Activated naive CD4-positive, alpha-beta T cell treated with anti-CD3 and anti-CD28 coated beads, Interleukin-2, amount 50 U/mL, for 72 hours (primary cell): ENCODE measurements around the gene TMEM201. TPM values are rescaled to one million over a fixed set of nuclear protein-coding genes. Genes with fewer than 3 reads are reported as not detected.
A peak's percentile ranks its signal among the peaks of the same experiment; 100 is the strongest.
"Not testable (repeated sequence)": the region's sequence is repeated elsewhere in the genome, so short reads cannot be mapped to it uniquely, and the experiment has no call there.

ENCODE experiments used
- ATAC-seq, 2 donors: fragments of 150-1000 bp; cut with Tn5 transposase; 2 replicates each; pipeline ENCODE4 v1.10.0; 2021; ENCODE audit warnings: mild to moderate bottlenecking in 2 of 2, moderate library complexity in 2 of 2
- DNase-seq, 2 donors: peaks; one replicate each; pipeline ENCODE4 v3.0.0; 2021 to 2022; ENCODE audit warnings: low spot score in 2 of 2
- H3K27ac Mint-ChIP-seq, 2 donors: one replicate each; pipeline ENCODE4 v1.8.0; 2022; ENCODE audit warnings: mild to moderate bottlenecking in 2 of 2, mixed read lengths in 2 of 2
- H3K36me3 Mint-ChIP-seq, 2 donors: one replicate each; pipeline ENCODE4 v1.8.0; 2022; ENCODE audit warnings: mixed read lengths in 2 of 2
- H3K9me3 Mint-ChIP-seq, 2 donors: one replicate each; pipeline ENCODE4 v1.8.0; 2022; ENCODE audit warnings: mixed read lengths in 2 of 2
- total RNA-seq, 2 donors: library from RNA; stranded (reverse); gene quantifications; one replicate each; pipeline ENCODE4 v1.2.3, GENCODE V29; 2022

Gene TMEM201, protein sequence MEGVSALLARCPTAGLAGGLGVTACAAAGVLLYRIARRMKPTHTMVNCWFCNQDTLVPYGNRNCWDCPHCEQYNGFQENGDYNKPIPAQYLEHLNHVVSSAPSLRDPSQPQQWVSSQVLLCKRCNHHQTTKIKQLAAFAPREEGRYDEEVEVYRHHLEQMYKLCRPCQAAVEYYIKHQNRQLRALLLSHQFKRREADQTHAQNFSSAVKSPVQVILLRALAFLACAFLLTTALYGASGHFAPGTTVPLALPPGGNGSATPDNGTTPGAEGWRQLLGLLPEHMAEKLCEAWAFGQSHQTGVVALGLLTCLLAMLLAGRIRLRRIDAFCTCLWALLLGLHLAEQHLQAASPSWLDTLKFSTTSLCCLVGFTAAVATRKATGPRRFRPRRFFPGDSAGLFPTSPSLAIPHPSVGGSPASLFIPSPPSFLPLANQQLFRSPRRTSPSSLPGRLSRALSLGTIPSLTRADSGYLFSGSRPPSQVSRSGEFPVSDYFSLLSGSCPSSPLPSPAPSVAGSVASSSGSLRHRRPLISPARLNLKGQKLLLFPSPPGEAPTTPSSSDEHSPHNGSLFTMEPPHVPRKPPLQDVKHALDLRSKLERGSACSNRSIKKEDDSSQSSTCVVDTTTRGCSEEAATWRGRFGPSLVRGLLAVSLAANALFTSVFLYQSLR
- total RNA-seq = 10 to 100 TPM; 14.8 to 16.5 TPM

DNA sequence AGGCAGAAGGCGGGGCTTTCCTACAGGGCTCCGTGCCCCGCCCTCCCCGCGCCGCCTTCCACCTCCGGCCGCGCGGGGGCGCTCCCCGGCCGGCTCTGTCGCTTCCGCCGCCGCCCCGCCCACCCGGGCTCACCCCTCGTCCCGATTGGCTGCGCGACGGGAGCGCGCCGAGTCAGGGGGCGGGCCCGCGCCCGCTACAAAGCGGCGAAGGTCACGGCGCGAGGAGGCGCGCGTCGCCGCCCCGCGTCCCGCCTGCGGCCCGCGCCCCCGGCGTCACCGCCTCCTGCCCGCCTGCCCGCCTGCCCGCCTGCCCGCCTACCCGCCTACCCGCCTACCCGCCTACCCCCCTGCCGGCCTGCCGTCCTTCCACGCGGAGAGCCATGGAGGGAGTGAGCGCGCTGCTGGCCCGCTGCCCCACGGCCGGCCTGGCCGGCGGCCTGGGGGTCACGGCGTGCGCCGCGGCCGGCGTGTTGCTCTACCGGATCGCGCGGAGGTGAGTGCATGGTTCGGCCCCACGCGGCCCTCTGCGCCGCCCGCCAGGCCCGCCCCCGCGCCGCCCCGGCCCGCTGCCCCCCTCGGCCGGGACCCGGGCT is at the start of gene TMEM201:
Gene TMEM201, plus strand, starts transcription at position 361 of the 593 bp plus-strand sequence. Its CDS starts 20 bp downstream, at position 381.
- H3K27ac Mint-ChIP-seq = peak within 1 kb of the TSS; percentile 82 to 93

DNA sequence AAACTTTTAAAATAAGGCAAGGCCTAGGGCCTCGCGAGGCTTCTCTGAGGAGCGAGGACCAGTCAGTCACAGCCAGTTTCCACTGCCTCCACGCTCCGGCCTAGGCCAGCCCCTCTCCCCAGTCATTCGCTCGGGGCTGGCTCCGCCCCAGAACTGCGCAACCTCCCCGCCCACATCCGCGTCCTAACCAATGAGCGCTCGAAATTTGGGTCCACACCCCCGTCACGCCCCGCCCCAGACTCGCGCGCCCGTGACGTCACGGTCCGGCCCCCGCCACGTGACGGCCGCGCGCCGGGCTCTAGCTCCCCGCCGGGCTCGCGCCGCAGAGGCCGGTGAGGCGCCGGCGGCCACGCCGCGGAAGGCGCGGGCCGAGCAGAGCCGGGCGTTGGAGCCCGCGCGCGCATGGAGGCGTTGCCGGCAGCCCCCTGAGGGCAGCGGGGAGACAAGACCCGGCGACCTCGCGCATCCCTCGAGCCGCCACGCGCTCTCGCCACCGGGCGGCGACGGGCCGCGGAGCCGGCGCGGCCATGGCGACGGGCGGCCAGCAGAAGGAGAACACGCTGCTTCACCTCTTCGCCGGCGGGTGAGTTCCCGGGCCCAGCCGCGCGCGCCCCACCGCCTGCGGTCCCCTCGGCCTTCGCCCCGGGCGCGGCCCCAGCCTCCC is 49.4 kb upstream of the TMEM201 start, which contains the start of gene SLC25A33:
Gene SLC25A33, plus strand, starts transcription at position 301 of the 664 bp plus-strand sequence. Its CDS starts 227 bp downstream, at position 528.
- DNase-seq (peak; percentile 99), ATAC-seq (peak; percentile 98)
- peaks cover 0 to 6% of the 10 kb centered on the region in 2 donors for H3K36me3 Mint-ChIP-seq
- no peaks in the 10 kb centered on the region for H3K9me3 Mint-ChIP-seq
- H3K27ac Mint-ChIP-seq = peak within 1 kb of the TSS; percentile 71 to 90

More for the DNA sequence above, at the start of gene TMEM201:
- no peaks in the 10 kb centered on the region for H3K9me3 Mint-ChIP-seq
- ATAC-seq (peak; percentile 91 to 92), DNase-seq (peak; percentile 96 to 97)
- peaks cover 0 to 5% of the 10 kb centered on the region in 2 donors for H3K36me3 Mint-ChIP-seq

DNA sequence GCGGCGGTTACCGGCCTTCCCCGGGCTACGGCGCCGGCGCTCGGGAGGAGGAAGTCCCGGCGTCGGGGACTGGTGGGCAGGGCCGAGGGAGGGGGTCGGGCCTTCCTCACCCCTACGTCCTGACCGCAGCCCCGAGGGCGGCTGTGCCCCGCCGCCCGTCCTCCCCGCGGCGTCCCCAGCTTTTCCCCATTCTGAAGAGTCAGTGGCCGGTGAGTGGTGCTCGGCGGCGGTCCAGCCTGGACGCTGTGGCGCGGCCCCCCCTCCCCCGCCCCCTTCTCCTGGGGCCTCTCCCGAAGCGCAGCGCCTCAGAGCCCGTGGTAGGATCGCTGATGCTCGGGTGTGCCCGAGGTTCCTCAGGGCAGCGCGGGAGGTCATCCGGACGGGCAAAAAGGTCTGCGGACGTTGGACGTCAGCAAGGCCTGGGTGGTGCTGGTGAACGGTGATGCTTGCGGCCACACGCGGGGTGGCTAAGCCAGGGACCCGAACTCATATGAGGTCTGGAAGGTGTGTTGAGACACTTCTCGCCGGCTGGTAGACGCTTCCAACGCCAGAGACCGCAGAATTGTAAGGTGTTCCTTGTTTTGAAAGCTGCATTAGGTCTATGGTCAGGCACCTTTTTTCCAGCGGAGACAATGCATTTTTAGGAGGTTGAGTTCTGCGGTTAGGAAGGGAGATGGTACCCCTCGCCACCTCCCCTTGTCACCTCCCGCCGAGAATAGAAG is 48.7 kb upstream of the TMEM201 start:
- peak; percentile 44 to 48 for ATAC-seq
- peak; percentile 51 to 69 for DNase-seq
- H3K9me3 Mint-ChIP-seq = no peaks in the 10 kb centered on the region
- peak overlapping the region; percentile 38 to 90 for H3K27ac Mint-ChIP-seq
- peaks cover 0 to 6% of the 10 kb centered on the region in 2 donors for H3K36me3 Mint-ChIP-seq

DNA sequence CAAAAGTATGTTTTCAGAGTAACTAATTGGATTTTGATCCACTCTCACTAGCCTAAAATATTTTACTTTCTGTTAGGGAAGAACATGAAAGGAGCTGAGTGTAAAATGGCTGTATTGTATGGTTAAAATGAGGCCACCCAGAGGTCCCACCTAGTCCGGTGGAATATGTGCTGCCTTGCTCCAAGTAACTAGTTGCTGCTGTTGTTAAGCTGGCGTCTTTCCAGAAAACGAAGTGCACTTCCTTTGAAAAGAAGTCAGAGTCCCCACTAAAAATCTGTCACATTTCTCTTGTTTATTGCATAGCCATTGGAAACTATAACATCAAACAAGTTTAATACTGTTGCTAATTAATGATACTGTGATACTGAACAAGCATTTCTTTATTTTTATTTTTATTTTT is 46.3 kb upstream of the TMEM201 start:
- Mint-ChIP-seq H3K36me3 (peaks cover 0 to 6% of the 10 kb centered on the region in 2 donors), H3K9me3 (no peaks in the 10 kb centered on the region), H3K27ac (peak overlapping the region in 1 of 2 donors; percentile 44)
- ATAC-seq (no peak), DNase-seq (no peak)

DNA sequence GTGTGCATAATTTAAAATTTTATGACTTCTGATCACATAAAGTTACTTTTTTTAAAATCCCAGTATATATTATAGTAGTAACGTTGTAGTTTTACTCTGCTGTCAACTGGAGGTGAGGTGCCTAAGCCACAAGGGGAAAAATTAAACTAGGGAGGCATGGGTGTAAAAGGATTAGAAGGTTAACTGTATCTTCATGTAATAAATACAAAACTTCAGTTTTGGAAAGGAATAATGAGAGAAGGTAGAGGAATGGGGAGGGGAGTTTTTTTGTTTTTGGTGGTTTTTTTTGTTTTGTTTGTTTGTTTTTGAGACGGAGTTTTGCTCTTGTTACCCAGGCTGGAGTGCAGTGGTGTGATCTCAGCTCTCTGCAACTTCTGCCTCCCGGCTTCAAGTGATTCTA is 43.8 kb upstream of the TMEM201 start:
- Mint-ChIP-seq H3K9me3 (no peaks in the 10 kb centered on the region), H3K36me3 (peaks cover 0 to 6% of the 10 kb centered on the region in 2 donors), H3K27ac (peak overlapping the region in 1 of 2 donors; percentile 84)
- no peak for DNase-seq
- ATAC-seq = no peak

DNA sequence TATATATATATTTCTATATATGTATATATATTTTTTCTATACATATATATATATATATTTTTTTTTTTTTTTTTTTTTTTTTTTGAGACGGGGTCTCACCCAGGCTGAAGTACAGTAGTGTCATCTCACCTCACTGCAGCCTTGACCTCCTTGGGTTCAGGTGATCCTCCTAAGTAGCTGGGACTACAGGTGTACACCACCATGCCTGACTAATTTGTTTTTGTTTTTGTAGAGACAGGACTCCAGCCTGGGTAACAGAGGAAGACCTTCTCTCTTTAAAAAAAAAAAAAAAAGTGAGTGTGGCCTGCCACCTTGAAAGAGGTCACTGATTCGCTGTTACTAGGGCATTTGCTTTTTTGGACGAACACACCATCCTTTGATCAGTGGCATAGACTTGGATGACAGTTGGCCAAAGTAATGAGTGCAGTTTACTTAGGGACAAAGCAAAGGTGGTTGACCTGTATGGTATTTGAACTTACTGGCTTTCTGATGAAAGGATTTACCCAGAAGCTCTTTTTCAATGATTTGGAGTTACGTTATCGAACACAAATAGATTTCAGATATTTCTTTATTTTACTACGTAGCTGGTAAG is 38.7 kb upstream of the TMEM201 start:
- H3K9me3 Mint-ChIP-seq = no peaks in the 10 kb centered on the region
- no peaks in the 10 kb centered on the region for H3K36me3 Mint-ChIP-seq
- no peak for ATAC-seq
- no peak for DNase-seq
- no peak overlapping the region for H3K27ac Mint-ChIP-seq

DNA sequence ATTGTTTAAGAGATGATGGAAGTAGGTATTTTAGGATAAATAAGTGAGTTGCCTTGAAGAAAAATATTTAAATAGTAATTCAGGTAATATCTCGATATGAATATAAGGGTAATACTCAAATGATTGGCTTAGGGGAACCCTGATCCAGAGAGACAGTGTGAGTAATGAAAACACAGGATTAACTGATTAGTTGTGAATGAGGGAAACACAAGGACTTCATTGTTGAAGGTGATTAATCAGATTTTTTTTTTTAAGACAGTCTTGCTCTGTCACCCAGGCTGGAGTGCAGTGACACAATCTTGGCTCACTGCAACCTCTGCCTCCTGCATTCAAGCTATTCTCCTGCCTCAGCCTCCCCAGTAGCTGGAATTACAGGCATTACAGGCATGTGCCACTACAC is 36.7 kb upstream of the TMEM201 start:
- Mint-ChIP-seq H3K9me3 (no peaks in the 10 kb centered on the region), H3K27ac (no peak overlapping the region), H3K36me3 (peaks cover 10 to 13% of the 10 kb centered on the region in 2 donors)
- ATAC-seq (no peak), DNase-seq (no peak)

DNA sequence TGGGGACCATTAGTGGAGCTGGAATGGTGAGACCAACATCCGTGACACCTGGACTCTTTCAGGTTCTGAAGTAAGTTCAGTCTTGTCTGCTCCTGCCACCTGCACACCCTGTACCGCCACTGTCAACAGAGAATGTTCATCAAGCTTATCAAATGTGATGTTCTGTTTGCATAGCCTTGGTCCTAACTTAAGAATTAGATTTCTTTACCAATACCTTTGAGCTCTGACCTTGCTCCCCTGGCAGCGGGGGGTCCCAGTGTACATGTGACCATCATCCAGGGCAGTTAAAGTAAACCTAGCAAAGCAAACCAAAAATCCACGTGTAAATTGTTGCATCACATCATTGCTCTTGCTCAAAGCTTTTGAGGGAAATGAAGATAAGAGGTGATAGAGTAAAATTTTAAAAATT is 35.0 kb upstream of the TMEM201 start:
- Mint-ChIP-seq H3K9me3 (no peaks in the 10 kb centered on the region), H3K27ac (no peak overlapping the region), H3K36me3 (peaks cover 10 to 15% of the 10 kb centered on the region in 2 donors)
- ATAC-seq = no peak
- DNase-seq = no peak

DNA sequence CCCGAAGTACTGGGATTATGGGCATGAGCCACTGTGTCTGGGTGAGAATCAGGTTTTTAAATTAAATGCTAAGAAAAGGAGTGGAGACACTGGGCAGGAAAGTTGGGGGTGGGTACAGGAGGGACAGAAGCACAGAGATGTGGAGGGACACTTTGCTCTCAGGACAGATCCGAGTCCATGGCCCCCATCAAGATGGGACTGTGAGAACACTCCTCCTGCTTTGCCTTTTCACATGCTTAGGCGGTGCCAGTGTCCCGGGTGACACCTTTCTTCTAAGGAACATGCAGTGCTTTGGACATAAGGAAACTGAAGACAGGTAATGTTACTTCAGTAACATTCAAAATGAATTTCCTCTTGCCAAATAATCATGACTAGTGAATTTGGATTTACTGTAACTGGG is 32.8 kb upstream of the TMEM201 start:
- no peak for ATAC-seq
- Mint-ChIP-seq H3K9me3 (no peaks in the 10 kb centered on the region), H3K36me3 (peaks cover 10 to 19% of the 10 kb centered on the region in 2 donors), H3K27ac (peak overlapping the region in 1 of 2 donors; percentile 73)
- DNase-seq = no peak

DNA sequence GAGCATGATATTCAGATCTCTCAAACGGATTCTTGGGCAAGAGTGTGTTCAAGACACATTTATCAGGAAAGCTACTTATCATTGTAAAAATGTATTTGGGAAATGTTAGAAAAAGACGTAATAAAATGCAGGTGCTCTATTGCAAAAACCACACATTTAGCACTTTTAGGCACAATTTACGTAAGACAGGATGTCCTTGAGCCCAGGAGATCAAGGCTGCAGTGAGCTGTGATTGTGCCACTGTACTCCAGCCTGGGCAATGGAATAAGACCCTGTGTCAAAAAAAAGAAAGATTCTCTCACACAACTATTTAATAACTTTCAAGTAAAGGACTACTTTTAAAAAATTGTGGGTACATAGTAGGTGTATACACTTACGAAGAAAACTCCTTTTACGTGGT is 31.1 kb upstream of the TMEM201 start:
- H3K9me3 Mint-ChIP-seq = no peaks in the 10 kb centered on the region
- no peak overlapping the region for H3K27ac Mint-ChIP-seq
- no peak for DNase-seq
- ATAC-seq = no peak
- peaks cover 10 to 19% of the 10 kb centered on the region in 2 donors for H3K36me3 Mint-ChIP-seq

DNA sequence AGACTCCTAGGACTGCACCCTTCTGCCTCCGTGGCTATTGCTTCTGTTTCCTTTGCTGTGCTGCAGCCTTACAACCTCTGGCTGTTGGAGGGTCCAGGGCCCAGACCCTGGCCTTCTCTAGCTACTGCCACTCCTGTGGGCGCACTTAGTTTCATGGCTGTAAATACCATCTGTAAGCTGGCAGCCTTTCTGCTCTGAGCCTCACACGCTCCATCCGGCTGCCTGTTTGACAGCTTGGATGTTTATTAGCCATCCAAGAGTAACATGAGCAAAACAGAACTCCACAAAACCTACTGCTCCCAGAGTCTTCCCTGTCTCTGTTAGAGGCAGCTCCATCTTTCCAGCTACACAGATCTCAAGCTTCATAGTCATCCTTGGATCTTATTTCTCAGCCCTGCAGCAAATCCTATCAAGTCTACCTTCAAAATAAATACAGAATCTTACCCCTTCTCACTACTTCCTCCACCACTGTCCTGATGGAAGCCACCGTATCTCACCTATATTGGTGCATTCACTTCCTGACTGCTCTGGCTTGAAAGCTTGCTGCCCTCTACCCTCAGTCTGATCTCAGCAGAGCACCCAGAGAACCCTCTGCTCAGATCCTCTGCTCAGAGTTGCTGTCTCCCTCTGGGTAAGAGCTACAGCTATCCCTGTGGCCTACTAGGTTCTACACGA is 30.3 kb upstream of the TMEM201 start:
- DNase-seq (no peak), ATAC-seq (no peak)
- Mint-ChIP-seq H3K27ac (peak overlapping the region in 1 of 2 donors; percentile 39), H3K36me3 (peaks cover 10 to 19% of the 10 kb centered on the region in 2 donors), H3K9me3 (no peaks in the 10 kb centered on the region)

DNA sequence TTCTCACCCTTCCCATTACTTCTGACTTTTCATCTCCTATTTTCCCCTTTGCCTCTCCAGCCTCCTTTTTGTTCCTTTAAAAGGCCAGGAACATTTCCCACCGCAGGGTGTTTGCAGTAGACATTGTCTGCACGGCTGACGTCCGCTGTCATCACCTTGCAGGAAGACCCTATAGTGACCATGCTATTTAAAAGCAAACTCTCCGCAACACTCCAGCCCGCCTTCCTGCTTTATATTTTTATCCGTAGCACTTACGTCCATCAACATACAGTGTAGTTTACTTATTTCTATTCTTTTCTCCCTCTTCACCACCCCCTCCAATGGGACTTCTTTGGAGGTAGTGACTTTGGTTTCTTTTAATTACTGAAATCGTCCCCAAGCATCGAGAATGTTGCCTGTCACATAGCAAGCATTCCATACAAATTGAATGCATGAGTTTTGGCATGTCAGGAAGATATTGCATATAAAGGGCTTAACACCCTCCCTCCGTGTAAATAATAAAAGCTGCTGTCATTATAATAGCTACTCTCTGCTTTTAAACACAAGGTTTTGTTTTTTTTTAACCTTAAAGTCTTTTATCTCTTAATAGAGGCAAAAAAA is 29.7 kb upstream of the TMEM201 start:
- ATAC-seq (no peak), DNase-seq (no peak)
- peak overlapping the region in 1 of 2 donors; percentile 39 for H3K27ac Mint-ChIP-seq
- H3K36me3 Mint-ChIP-seq = peaks cover 10 to 19% of the 10 kb centered on the region in 2 donors
- no peaks in the 10 kb centered on the region for H3K9me3 Mint-ChIP-seq

DNA sequence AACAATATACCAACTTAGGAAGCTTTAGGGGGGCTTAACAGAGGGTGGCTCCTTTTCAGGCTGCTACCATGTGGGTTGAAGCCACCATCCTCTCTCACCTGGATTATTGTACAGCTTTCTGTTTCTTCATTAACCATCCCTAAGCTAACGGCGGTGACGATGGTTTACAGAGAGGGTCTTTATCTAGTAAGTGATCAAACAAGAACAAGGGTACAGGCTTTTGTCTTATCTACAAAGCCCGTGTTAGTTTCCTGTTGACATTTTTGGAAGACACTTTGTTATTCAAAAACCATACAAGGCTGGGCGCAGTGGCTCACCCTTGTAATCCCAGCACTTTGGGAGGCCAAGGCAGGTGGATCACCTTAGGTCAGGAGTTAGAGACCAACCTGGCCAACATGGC is 29.0 kb upstream of the TMEM201 start:
- no peak for ATAC-seq
- H3K27ac Mint-ChIP-seq = no peak overlapping the region
- peaks cover 10 to 19% of the 10 kb centered on the region in 2 donors for H3K36me3 Mint-ChIP-seq
- H3K9me3 Mint-ChIP-seq = no peaks in the 10 kb centered on the region
- DNase-seq = no peak

DNA sequence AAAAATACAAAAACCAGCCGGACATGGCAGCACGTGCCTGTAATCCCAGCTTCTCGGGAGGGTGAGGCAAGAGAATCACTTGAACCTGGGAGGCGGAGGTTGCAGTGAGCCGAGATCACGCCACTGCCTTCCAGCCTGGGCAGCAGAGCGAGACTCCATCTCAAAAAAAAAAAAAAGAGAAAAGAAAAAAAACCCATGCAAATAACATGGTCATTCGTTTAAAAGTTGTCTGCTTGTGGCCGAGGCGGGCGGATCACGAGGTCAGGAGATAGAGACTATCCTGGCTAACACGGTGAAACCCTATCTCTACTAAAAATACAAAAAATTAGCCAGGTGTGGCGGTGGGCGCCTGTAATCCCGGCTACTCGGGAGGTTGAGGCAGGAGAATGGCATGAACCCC is 28.6 kb upstream of the TMEM201 start:
- DNase-seq, ATAC-seq, H3K27ac Mint-ChIP-seq, H3K9me3 Mint-ChIP-seq: not testable (repeated sequence)
- peaks cover 9 to 19% of the 10 kb centered on the region in 2 donors for H3K36me3 Mint-ChIP-seq

DNA sequence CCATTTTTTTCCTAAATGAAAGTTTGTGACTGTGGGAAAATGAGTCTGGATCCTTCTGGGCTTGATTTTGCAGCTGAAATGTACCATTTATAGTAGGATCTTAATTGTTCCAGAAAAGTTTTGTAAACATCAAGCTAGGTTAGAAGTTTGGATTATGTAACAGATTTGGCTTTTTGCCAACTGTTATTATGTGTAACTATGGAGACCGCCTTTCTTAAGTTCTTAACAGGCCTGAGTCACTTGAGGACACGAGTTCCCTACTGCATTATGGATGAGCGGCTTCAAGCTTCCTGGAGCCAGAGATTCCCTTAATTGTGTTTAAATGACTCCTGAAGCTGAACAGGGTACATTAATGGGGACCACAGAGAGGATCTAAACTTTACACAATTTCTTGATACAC is 27.3 kb upstream of the TMEM201 start:
- no peak for DNase-seq
- ATAC-seq = no peak
- H3K27ac Mint-ChIP-seq = peak overlapping the region in 1 of 2 donors; percentile 29
- peaks cover 0 to 6% of the 10 kb centered on the region in 2 donors for H3K36me3 Mint-ChIP-seq
- H3K9me3 Mint-ChIP-seq = no peaks in the 10 kb centered on the region
